CD4-positive, CD25-positive, alpha-beta regulatory T cell (primary cell): ENCODE measurements around the gene ZNF385C. TPM values are rescaled to one million over a fixed set of nuclear protein-coding genes. Genes with fewer than 3 reads are reported as not detected.

Source experiments
- ATAC-seq, 2 donors: fragments of 150-1000 bp; cut with Tn5 transposase; one replicate each; pipeline ENCODE4 v1.10.0; 2021; ENCODE audit warnings: low read depth in 2 of 2, moderate number of reproducible peaks in 2 of 2, moderate library complexity in 1 of 2
- DNase-seq, 3 donors: peaks; one replicate each; pipeline versions ENCODE4 v3.0.0 to v3.0.0-alpha.2; 2012 to 2022; ENCODE audit warnings: mixed read lengths in 1 of 3
- H3K27ac ChIP-seq: one replicate; pipeline ENCODE4 v1.7.0; 2013; ENCODE audit warnings: mild to moderate bottlenecking, low read length; ENCODE audit not compliant: insufficient read depth, poor library complexity, severe bottlenecking
- H3K27me3 ChIP-seq: one replicate; pipeline ENCODE4 v1.7.0; 2013; ENCODE audit warnings: low read length; ENCODE audit not compliant: control insufficient read depth, insufficient read depth
- H3K36me3 ChIP-seq: one replicate; pipeline ENCODE4 v1.7.0; 2013; ENCODE audit warnings: mild to moderate bottlenecking, low read length, moderate library complexity; ENCODE audit not compliant: control insufficient read depth, insufficient read depth
- H3K4me1 ChIP-seq: 2 replicates; pipeline ENCODE4 v1.7.0; 2013; ENCODE audit warnings: mild to moderate bottlenecking, low read length; ENCODE audit not compliant: insufficient read depth, control insufficient read depth, poor library complexity, severe bottlenecking
- H3K4me3 ChIP-seq: one replicate; pipeline ENCODE4 v1.7.0; 2013; ENCODE audit warnings: low read depth, mild to moderate bottlenecking, low read length, moderate library complexity
- H3K9me3 ChIP-seq, 2 experiments: 1 replicate in 1 of 2; 2 replicates in 1 of 2; pipeline ENCODE4 v1.7.0; 2013; ENCODE audit warnings: low read length in 2 of 2, mild to moderate bottlenecking in 1 of 2, moderate library complexity in 1 of 2; ENCODE audit not compliant: control insufficient read depth in 2 of 2
- H3K27ac Mint-ChIP-seq, 3 donors: one replicate each; pipeline ENCODE4 v1.8.0; 2020 to 2022; ENCODE audit warnings: mild to moderate bottlenecking in 3 of 3, mixed read lengths in 3 of 3, moderate library complexity in 2 of 3
- H3K27me3 Mint-ChIP-seq: one replicate; pipeline ENCODE4 v1.8.0; 2022; ENCODE audit warnings: mild to moderate bottlenecking, mixed read lengths
- H3K36me3 Mint-ChIP-seq: one replicate; pipeline ENCODE4 v1.8.0; 2020; ENCODE audit warnings: mixed read lengths
- H3K4me1 Mint-ChIP-seq, 4 donors: one replicate each; pipeline ENCODE4 v1.8.0; 2020 to 2022; ENCODE audit warnings: mixed read lengths in 4 of 4, mild to moderate bottlenecking in 1 of 4
- H3K4me3 Mint-ChIP-seq, 4 donors: one replicate each; pipeline ENCODE4 v1.8.0; 2020 to 2022; ENCODE audit warnings: mild to moderate bottlenecking in 4 of 4, mixed read lengths in 4 of 4, moderate library complexity in 3 of 4
- H3K9me3 Mint-ChIP-seq, 7 donors: one replicate each; pipeline ENCODE4 v1.8.0; 2020 to 2022; ENCODE audit warnings: mixed read lengths in 7 of 7, mild to moderate bottlenecking in 3 of 7, moderate library complexity in 2 of 7
- polyA plus RNA-seq, 4 donors: library from polyadenylated mRNA; unstranded; fragments of 300-500 nt; fragmentation: Illumina TruSeq; gene quantifications; one replicate each; pipeline ENCODE4 v1.2.3, GENCODE V29; 2021
- total RNA-seq: library from RNA; stranded (reverse); gene quantifications from one replicate; pipeline ENCODE4 v1.2.3, GENCODE V29; 2022

ZNF385C gene
- total and polyA plus RNA-seq, 5 donors from 2014 or later = 0.21 TPM; not detected in 4

DNA sequence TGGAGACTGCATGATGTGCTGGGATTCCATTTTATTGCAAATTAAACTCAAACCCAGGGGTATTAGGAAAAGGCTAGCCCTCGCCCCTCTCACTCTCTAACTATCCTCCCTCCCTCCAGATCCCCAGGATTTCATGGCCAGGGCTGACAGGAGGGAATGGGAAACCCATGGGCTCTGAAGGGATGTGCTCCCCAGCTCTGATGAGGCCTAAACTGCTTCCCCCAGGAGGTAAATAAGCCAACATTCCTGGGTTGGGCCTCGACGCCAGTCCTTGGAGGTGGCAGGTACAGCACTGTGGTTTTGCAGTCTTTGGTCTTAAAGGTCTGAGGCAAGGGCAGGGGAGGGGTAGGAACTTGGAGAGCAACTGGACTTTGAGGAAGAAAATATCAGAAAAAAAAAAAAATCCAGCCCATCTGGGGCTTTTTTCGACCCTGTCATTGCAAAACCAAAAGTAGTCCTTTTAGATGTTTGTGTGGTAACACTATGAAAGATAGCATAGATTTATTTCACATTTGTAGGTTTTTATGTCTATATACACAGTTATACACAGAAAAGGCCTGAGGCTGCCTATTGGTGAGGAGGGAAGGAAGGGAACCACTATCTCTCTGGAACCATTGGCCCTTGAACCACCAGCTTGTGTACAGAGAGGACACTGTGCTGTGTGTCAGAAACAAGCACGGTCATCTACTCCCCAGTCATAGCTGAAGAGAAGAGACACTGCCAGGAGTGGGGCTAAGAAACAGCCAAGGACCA, 59.9 kb downstream of the ZNF385C start:
- H3K27me3 ChIP-seq = no peaks in the 10 kb centered on the region
- no peaks in the 10 kb centered on the region for H3K9me3 ChIP-seq
- H3K4me1 Mint-ChIP-seq = peaks cover 0 to 5% (median 0%) of the 10 kb centered on the region in 4 donors
- H3K4me3 Mint-ChIP-seq = no peak overlapping the region
- H3K4me3 ChIP-seq = no peak overlapping the region
- H3K27ac Mint-ChIP-seq = no peak overlapping the region
- no peaks in the 10 kb centered on the region for H3K36me3 ChIP-seq
- no peaks in the 10 kb centered on the region for H3K9me3 Mint-ChIP-seq
- H3K27me3 Mint-ChIP-seq = peaks cover 21% of the 10 kb centered on the region
- no peak for ATAC-seq
- DNase-seq = no peak
- H3K27ac ChIP-seq = no peak overlapping the region
- no peaks in the 10 kb centered on the region for H3K36me3 Mint-ChIP-seq
- H3K4me1 ChIP-seq = peaks cover 3% of the 10 kb centered on the region

DNA sequence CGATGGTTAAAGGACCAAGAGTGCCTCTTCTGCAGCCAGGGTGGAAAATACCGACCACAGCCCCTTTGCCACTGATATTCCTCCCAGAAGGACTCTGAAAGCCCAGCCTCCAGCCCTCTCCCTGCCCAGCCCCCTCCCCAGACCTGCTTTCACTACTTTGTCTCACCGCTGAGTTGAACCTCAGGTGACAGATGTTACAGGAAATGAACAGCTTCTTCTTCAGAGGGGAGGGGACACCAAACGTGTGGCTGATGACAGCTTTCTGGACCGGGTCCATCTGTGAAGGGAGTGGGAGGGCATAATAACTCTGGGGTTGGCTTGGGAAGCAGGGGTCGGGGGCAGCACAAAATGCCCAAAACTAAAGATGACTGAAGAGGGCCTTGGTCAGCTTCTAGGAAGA, 64.2 kb downstream of the ZNF385C start:
- no peak for DNase-seq
- no peak overlapping the region for H3K4me3 Mint-ChIP-seq
- Histone ChIP-seq H3K9me3 (no peaks in the 10 kb centered on the region), H3K27ac (no peak overlapping the region), H3K4me3 (no peak overlapping the region), H3K27me3 (no peaks in the 10 kb centered on the region), H3K4me1 (peaks cover 3% of the 10 kb centered on the region), H3K36me3 (no peaks in the 10 kb centered on the region)
- peak in 1 of 2 donors; percentile 42 for ATAC-seq
- peaks cover 0 to 5% (median 0%) of the 10 kb centered on the region in 4 donors for H3K4me1 Mint-ChIP-seq
- peaks cover 32% of the 10 kb centered on the region for H3K27me3 Mint-ChIP-seq
- peak overlapping the region in 1 of 3 donors; percentile 18 for H3K27ac Mint-ChIP-seq
- H3K9me3 Mint-ChIP-seq = no peaks in the 10 kb centered on the region
- no peaks in the 10 kb centered on the region for H3K36me3 Mint-ChIP-seq

DNA sequence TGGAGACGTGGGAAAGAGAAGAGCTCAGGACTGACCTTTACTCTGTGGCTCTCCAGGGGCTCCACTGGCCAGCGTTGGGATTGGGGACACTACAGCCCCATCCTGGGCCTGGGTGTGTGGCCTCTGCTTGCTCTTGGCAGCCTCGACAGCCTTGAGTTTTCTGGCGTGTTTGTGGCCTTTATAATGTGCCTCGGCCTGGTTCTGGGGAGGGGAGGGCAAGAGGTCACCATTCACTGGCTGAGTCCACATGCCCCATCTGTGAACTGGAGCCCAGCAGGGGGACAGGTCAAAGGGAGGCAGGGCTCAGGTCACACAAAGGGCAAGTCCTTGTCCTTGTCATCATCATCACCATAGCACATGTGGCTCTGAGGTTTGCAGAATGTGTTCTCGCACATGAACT, 66.7 kb downstream of the ZNF385C start:
- Mint-ChIP-seq H3K36me3 (no peaks in the 10 kb centered on the region), H3K4me3 (no peak overlapping the region), H3K4me1 (peaks cover 0 to 5% (median 0%) of the 10 kb centered on the region in 4 donors), H3K27me3 (peaks cover 24% of the 10 kb centered on the region), H3K9me3 (no peaks in the 10 kb centered on the region), H3K27ac (no peak overlapping the region)
- Histone ChIP-seq H3K9me3 (no peaks in the 10 kb centered on the region), H3K27ac (no peak overlapping the region), H3K4me1 (peaks cover 3% of the 10 kb centered on the region), H3K36me3 (no peaks in the 10 kb centered on the region), H3K27me3 (no peaks in the 10 kb centered on the region), H3K4me3 (no peak overlapping the region)
- ATAC-seq (no peak), DNase-seq (no peak)

DNA sequence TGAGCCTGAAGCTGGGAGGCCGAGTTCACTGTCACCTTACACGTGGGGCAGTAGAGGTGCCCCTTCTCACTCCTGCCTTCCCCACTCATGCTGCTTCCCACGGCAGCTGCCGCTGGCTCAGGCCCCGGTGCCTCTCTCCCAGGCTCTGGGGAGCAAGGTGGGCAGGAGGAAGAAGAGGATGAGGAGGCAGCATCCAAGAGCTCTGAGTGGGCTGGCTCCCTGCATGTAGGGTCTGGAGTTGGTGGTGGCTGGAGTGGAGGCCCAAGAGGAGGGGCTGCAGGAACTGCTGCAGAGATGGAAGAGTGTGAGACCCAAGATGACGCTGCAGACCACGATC, 69.5 kb downstream of the ZNF385C start:
- no peak for DNase-seq
- H3K36me3 Mint-ChIP-seq = peaks cover 4% of the 10 kb centered on the region
- no peak for ATAC-seq
- peaks cover 0 to 11% (median 4%) of the 10 kb centered on the region in 4 donors for H3K4me1 Mint-ChIP-seq
- no peaks in the 10 kb centered on the region for H3K9me3 Mint-ChIP-seq
- no peak overlapping the region for H3K4me3 Mint-ChIP-seq
- Histone ChIP-seq H3K4me3 (no peak overlapping the region), H3K36me3 (peaks cover 6% of the 10 kb centered on the region), H3K27me3 (no peaks in the 10 kb centered on the region), H3K4me1 (peaks cover 8% of the 10 kb centered on the region), H3K27ac (no peak overlapping the region), H3K9me3 (no peaks in the 10 kb centered on the region)
- peak overlapping the region in 1 of 3 donors; percentile 4 for H3K27ac Mint-ChIP-seq
- peaks cover 17% of the 10 kb centered on the region for H3K27me3 Mint-ChIP-seq

DNA sequence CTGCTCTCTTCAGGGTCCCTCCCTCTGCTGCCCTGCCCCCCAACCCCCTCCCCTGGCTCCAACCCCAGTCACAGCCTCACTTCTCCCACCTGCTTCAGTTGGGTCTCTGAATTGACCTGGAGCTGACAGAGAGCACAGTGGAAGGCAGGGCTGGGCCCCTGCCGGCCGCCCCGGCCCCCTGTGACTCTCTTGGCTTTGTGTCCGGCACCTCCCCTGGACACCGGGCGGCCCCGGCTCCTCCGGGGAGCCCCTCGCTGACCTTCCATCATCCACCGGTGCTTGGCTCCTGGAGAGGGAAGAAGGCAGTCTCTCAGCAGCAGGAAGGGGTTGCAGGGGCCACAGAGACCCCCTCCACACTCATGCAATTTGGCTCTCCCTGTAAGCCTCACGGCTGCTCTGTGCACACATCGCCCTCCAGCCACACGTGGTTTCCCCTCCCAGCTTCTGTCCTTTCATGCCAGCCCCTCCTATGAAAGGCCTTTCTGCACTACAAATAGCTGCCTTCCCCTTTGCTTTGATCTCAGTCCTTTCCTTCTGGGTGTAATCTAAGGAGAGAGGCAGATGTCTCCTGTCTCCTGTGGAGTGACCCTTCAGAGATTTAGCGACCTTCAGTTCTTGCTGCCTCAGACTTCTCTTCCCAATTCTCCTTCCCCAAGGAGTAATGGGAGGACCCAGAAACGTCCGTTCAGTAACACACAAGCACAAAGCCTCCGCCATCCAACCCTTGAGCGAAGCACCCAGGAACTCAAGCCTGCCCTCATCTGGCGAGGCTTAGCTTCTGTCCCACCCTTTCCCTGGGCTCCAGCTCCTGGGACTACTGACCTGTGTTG, 70.1 kb downstream of the ZNF385C start:
- no peak for ATAC-seq
- Mint-ChIP-seq H3K27ac (no peak overlapping the region), H3K36me3 (peaks cover 4% of the 10 kb centered on the region), H3K4me1 (peaks cover 0 to 9% (median 4%) of the 10 kb centered on the region in 4 donors), H3K4me3 (peak overlapping the region in 1 of 4 donors; percentile 69), H3K27me3 (peaks cover 17% of the 10 kb centered on the region), H3K9me3 (no peaks in the 10 kb centered on the region)
- Histone ChIP-seq H3K27ac (no peak overlapping the region), H3K9me3 (no peaks in the 10 kb centered on the region), H3K36me3 (peaks cover 12% of the 10 kb centered on the region), H3K27me3 (no peaks in the 10 kb centered on the region), H3K4me1 (peaks cover 8% of the 10 kb centered on the region), H3K4me3 (no peak overlapping the region)
- no peak for DNase-seq

DNA sequence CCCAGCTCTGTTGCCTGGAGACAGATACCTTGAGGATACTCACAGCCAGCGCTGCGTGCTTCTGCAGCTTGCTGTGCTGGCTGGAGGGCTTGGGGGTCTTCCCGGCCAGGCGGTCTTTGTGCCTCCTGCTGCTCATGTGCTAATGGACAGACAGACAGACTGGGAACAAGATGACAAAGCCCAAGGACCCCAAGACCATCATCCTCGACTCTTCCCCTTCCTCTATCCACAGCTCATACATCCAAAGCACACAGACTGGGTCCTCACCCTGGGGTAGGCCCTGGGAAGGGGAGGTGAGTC, 70.7 kb downstream of the ZNF385C start:
- no peaks in the 10 kb centered on the region for H3K27me3 ChIP-seq
- ATAC-seq = no peak
- H3K9me3 ChIP-seq = no peaks in the 10 kb centered on the region
- H3K27ac Mint-ChIP-seq = no peak overlapping the region
- peaks cover 4% of the 10 kb centered on the region for H3K36me3 Mint-ChIP-seq
- no peak overlapping the region for H3K4me3 Mint-ChIP-seq
- no peak for DNase-seq
- peaks cover 16% of the 10 kb centered on the region for H3K36me3 ChIP-seq
- no peak overlapping the region for H3K27ac ChIP-seq
- H3K4me1 Mint-ChIP-seq = peaks cover 0 to 11% (median 4%) of the 10 kb centered on the region in 4 donors
- H3K9me3 Mint-ChIP-seq = no peaks in the 10 kb centered on the region
- no peak overlapping the region for H3K4me3 ChIP-seq
- H3K27me3 Mint-ChIP-seq = peaks cover 15% of the 10 kb centered on the region
- H3K4me1 ChIP-seq = peaks cover 8% of the 10 kb centered on the region

DNA sequence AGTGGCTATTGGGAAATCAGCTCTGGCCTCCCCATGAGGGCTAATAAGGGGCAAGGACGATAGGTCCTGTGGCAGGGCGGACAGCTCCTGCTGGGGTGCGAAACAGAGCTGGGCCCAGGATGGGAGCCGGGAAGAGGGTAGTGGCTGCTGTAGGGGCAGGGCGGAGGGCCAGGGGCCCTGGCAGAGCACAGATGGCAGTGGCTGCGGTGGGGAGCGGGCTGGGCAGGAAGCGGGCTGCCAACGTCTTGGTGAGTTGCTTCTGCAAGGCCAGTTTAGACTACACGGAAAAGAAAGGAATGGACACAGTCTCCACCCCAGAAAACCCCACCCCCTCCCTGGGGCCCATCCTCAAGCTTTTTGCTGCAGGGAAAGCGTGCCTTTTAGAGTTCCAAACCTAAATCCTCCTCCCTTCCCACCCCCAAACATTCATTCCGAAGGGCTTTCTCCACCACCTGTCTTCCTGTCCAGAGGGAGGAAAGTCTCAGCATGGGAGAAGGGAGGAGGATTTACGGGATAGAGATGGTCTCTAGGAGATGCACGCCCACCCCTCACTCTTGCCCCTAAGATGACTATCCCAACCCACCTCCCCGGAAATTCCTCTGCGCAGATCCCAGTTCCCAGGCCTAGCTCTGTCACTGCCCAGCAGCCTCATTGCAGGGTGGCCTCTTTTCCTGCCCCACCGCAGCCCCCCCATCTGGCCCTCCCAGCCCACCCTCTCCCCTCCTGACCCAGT, 71.2 kb downstream of the ZNF385C start:
- Histone ChIP-seq H3K27me3 (no peaks in the 10 kb centered on the region), H3K27ac (no peak overlapping the region), H3K4me3 (no peak overlapping the region), H3K9me3 (no peaks in the 10 kb centered on the region), H3K4me1 (peaks cover 8% of the 10 kb centered on the region), H3K36me3 (peaks cover 21% of the 10 kb centered on the region)
- no peak for DNase-seq
- Mint-ChIP-seq H3K9me3 (no peaks in the 10 kb centered on the region), H3K27me3 (peaks cover 10% of the 10 kb centered on the region), H3K4me3 (no peak overlapping the region), H3K4me1 (peaks cover 0 to 15% (median 8%) of the 10 kb centered on the region in 4 donors), H3K27ac (no peak overlapping the region), H3K36me3 (peaks cover 7% of the 10 kb centered on the region)
- no peak for ATAC-seq
